ENCODE results near the gene ANO1.

DNA sequence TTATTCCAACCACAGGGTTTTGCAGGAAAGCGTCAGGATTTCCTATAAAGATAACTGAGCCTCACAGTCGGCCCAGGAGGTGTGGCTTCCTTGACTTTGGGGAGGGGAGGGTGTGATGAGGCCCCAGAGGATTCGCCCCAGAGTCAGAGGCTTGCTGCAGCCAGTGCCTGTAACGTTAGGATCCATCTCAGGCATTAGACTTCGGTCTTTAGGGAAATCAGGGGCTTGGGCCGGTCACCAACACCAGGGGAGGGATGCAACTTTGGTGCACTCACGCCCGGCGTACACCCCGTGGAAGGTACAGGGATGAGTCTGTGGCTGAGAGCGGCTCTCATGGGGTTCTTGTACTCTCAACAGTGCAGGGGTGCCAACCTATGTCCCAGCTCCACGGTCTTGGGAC is 5.7 kb upstream of the ANO1 start:
- TF ChIP-seq, protein P1, sequence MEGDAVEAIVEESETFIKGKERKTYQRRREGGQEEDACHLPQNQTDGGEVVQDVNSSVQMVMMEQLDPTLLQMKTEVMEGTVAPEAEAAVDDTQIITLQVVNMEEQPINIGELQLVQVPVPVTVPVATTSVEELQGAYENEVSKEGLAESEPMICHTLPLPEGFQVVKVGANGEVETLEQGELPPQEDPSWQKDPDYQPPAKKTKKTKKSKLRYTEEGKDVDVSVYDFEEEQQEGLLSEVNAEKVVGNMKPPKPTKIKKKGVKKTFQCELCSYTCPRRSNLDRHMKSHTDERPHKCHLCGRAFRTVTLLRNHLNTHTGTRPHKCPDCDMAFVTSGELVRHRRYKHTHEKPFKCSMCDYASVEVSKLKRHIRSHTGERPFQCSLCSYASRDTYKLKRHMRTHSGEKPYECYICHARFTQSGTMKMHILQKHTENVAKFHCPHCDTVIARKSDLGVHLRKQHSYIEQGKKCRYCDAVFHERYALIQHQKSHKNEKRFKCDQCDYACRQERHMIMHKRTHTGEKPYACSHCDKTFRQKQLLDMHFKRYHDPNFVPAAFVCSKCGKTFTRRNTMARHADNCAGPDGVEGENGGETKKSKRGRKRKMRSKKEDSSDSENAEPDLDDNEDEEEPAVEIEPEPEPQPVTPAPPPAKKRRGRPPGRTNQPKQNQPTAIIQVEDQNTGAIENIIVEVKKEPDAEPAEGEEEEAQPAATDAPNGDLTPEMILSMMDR (optimal IDR thresholded peaks at IDR 0.05 in 1 of 3, IDR thresholded peaks at IDR 0.05 in 1 of 3, conservative IDR thresholded peaks at IDR 0.05 in 1 of 3; ENCODE audit: extremely low read depth in 1 of 3, insufficient read depth in 2 of 3, low read length in 3 of 3): no peak
- TF ChIP-seq EZH2 (IDR thresholded peaks at IDR 0.05; ENCODE audit: low read length): no peak

Data from keratinocyte (primary cell).